ENCODE measurements around the gene TRPM4.
"Not testable (repeated sequence)": the region's sequence is repeated elsewhere in the genome, so short reads cannot be mapped to it uniquely, and the experiment has no call there.

The TRPM4 gene

DNA sequence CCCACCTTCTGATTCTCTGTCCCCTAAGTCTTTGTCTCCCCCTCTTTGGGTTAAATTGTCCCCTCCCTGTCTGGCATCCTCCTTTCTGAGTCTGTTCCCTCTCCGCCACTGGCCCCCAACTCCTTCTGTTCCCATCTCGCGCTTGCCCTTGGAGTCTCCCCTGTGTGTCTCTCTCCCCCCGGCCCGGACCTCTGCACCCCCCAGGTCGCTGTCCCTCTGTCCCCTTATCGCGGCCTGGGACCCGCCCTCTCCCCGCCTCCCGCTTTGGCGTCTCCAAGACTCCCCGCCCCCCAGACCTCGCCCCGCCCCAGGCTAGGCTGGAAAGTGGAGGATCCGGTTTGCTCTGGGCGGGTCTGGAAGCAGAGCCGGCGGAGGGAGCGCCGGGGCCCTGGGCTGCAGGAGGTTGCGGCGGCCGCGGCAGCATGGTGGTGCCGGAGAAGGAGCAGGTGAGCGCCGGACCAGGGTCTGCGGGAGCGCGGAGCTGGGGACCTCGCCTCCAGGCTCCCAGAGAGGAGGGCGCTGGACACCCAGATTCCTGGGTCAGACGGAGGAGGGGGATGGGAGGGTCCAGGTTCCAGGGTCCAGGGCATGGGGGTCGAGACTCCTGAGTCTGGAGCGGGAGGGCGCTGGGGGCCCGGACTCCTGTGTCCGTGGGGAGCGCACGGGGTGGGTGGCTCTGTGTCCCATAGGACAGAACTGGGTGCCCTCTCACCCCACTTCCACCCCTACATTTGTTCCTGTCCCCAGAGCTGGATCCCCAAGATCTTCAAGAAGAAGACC, at the start of gene TRPM4:
Gene TRPM4, plus strand, starts transcription at position 348 of the 780 bp plus-strand sequence. Its CDS starts 75 bp downstream, at position 423.
- peak in 1 of 2 donors; percentile 61 for DNase-seq (ENCODE audit: low read depth in 2 of 2)

DNA sequence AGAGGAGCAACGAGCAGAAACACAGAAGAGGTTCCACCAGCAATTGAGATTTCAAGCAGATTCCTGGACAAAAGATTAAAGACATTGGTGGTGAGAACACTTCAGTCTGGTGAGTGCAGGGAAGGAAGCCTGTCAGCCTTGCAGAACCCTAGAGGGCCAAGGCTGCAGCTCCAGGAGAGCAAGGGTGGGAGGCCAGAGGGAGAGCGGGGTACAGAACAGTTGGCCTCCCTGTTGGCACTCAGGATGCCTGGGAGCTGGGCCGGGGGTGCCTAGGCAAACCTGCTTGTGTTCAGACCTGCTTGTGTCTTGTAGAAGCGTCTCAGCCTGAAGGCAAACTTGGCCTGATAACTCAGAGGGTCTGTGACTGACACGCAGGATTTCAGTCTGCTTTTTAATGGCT, 48.5 kb upstream of the TRPM4 start:
- no peak for DNase-seq (ENCODE audit: low read depth in 2 of 2)

DNA sequence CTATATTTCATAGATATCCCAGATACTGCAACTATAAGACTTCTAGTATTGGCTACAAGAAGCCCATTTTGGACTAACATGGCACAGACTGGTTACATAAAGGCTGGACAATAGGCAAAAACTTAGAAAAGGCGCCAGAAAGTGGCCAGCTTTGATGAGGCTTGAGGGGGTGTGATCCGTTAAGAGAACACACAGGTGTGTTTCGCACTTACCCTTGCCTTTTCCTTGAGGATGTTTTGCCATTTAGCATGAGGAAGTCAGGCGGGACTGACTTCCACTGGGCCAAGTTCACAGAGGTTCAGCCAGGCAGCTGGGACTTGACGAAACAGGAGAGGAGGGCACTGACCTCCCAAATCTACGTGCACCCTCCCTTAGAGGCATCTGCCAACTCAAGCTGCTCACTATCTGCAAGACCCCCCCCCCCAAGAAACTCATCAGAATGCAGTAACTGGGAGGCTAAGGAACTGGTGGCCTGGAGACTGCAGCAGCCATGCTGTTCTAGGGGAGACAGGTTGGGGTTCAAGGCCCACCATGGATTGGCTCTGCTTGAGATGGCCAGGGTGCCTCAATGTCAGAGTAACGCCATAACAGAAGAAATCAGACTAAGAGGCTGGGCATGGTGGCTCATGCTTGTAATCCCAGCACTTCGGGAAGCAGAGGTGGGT, 47.9 kb upstream of the TRPM4 start:
- DNase-seq (ENCODE audit: low read depth in 2 of 2): no peak

DNA sequence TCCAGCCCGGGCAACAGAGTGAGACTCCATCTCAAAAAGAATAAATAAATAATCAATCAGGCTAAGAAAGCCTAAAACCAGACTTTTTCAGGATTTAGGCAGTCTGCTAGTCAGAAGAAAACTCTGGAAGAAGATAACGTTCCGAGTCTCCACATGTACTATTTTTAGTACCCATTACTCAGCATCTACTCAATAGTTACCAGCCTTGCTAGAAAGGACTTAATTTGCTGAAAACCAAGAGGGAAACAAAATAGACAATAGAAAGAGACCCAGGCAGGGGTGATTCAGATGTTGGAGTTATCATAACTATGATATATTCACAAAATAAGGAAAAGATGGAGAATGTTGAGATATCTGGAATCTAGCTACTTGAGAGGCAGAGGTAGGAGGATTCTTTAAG, 47.0 kb upstream of the TRPM4 start:
- no peak for DNase-seq (ENCODE audit: low read depth in 2 of 2)

DNA sequence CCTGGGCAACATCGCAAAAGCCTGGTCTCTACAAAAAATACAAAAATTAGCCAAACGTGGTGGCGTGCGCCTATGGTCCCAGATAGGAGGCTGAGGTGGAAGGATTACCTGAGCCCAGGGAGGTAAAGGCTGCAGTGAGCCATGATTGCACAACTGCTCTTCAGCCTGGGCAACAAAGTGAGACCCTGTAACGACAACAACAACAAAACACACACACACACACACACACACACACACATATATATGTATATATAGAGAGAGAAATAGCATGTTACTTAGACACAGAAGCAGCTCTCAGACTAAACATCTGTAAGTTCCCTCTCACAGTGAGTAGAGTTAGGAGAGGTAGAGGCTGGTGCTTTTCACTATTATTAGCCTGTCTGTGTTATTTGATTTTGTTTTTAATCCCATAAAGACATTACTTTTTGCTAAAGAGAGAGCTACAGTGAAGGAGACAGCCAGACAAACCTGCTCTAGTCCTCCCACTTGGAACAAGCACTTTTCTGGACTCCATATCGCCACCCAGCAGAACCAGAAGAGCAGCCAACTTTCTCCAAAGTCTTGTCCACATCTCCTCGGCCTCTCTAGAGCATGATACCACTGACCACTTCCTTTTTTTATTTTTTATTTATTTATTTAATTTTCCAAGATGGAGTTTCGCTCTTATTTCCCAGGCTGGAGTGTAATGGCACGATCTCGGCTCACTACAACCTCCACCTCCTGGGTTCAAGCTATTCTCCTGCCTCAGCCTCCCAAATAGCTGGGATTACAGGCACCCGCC, 46.2 kb upstream of the TRPM4 start:
- no peak for DNase-seq (ENCODE audit: low read depth in 2 of 2)

DNA sequence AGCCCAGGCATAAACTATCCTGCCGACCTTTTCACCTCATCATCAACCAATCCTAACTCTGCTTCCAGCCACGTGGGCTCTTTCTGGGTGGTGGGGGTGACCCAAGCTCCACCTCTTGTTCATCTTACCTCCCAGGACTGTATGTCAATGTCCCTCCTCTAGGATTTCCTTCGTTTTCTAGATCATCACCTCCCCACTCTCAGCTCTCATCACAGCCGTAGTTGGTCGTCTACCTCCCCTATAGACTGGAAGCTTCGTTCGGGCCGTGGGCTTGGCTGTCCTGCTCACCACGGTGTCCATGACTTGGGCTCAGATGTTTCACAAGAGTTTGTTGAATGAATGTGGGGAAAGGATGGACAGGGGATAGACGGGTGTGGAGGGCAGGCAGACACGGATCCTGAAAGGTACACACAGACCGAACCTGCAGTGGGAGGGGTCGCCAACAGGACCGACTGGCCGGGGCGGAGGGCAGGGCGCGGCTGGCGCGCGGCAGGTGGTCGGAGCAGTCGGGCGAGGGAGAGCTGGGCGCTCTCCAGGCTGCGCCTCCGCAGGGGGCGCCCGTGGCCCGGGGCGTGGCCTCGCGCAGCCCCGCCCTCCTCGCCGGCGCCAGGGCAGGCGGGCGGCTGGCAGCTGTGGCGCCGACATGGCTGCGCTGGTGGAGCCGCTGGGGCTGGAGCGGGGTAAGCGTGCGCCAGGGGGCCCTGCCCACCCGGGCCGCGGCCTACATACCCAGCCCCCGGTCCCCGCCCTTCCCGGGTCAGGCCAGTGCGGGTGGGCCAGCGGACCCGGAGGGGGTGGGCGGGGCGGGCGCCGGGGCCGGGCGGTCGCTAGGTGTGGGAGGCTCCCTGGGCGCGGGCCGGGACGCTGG, 43.6 kb upstream of the TRPM4 start, which contains the start of gene LIN7B:
Gene LIN7B, plus strand, starts transcription at position 609 of the 868 bp plus-strand sequence. Its CDS starts 35 bp downstream, at position 644.
- peak; percentile 48 for DNase-seq (ENCODE audit: low read depth in 2 of 2)

DNA sequence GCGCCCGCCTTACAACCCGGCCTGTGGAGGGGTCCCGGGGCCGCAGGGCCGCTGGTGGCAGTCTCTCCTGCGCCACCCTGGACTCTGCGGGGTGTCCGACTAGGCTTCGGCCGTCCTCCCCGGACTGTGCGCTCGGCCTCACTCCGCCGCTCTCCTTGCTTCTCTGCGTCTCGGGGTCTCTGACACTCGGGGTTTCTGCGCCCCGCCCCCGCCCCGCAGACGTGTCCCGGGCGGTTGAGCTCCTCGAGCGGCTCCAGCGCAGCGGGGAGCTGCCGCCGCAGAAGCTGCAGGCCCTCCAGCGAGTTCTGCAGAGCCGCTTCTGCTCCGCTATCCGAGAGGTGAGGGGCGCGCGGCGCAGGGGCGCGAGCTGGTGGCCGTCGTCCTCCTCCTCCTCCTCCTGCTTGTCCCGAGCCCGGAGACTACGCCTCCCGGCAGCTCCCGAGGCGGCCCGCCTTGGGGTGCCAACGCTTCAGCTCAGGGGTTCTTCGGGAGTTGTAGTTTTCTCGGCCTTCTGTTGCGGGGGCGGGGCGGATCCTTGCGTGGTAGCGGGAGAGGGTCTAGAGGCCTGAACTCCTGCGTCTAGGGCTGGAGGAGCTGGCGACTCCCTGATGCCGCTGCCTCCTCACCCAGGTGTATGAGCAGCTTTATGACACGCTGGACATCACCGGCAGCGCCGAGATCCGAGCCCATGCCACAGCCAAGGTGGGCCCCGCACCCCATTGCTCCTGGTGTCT, 42.8 kb upstream of the TRPM4 start:
- peak in 1 of 2 donors; percentile 45 for DNase-seq (ENCODE audit: low read depth in 2 of 2)

DNA sequence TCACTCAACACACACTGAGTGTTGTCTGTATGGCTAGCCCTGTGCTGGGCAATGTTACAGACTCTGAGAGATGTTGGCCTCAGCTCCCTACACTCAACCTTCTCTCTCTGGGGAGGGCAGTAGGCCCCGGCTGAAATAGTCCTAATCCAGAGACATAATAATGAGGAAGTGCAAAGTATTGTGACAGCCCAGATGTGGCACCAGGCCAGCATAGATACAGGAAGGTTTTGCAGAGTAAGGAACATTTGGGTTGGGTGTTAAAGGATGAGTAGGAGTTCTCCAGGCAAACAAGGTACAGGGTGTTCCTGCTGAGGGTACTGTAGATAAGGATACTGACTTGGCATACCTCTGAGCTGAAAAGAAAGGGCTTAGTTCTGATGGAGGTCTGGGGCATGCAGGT, 41.0 kb upstream of the TRPM4 start:
- DNase-seq (ENCODE audit: low read depth in 2 of 2): no peak

DNA sequence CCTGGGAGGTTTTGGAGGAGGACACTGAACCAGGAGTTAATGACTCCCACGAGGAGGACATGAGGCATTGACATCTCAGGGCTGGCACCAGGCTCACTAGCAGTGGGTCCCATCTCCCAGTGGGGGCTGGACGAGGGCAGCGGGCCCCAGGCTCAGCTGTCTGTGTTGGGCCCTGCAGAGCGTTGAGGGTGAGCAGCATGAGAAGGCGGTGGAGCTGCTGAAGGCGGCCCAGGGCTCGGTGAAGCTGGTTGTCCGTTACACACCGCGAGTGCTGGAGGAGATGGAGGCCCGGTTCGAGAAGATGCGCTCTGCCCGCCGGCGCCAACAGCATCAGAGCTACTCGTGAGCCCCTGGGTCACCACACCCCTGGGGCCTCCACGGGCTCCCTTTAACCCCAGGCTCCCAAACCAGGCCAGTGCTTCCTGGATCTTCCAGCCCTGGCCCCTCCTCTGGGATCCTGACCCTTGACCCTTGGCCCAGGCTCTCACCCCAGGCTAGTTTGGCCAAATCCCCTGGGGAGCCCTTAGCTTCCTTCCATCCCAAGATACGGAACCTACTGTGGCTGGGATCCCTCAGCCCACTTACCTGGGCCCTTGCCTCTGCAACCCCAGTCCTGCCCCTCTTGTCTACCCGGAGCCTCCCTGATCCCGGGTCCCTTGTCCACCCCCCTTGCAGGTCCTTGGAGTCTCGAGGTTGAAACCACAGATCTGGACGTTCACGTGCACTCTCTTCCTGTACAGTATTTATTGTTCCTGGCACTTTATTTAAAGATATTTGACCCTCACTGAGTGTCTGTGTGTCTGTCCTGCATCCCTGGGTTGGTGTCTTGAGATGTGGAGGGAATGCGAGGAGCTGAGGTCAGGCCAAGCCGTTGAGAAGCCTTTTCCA, 39.7 kb upstream of the TRPM4 start:
- no peak for DNase-seq (ENCODE audit: low read depth in 2 of 2)

DNA sequence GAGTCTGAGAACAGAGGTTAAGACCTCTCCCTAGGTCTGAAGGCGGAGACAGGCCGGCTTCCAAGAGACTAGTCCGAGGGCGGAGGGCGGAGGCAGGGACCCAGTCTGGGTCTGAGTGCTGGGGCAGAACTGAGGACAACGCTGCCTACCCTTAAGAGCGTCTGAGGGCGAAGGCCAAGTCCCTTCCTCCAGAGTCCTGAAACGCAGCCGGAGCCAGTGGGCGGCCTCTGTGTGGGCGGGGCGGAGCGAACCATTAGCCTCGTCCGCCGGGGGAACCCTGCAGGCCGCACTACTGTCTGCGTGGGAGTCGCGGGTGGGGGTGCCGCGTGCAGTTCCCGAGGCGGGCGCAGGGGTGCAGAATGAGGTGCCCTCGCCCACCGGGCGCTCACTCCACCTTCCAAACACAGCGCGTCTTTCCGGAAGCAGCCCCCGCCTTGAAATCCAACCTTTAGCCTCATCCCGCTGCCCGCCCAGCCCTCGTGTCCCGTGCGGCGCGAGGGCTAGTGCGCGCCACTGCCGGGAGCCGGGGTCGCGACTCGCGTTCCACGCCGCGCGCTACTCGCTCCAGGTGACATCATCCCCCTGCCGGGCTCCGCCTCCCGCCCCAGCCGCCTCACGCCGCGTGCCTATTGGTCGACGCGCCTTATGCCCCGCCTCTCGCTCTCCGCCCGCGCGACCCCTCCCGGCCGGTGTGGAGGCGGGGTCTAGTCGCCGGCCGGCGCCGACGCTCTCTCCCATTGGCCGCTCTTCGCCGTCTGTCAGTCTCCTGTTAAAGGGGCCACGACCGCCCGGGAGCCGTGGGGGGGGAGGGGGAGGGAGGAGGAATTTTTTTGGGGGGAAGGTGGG, 38.8 kb upstream of the TRPM4 start, which contains the start of gene C19orf73:
Gene C19orf73, minus strand, starts transcription at position 579 of the 846 bp plus-strand sequence. Its CDS starts 121 bp downstream, at position 458.
- peak; percentile 88 to 93 for DNase-seq (ENCODE audit: low read depth in 2 of 2)

DNA sequence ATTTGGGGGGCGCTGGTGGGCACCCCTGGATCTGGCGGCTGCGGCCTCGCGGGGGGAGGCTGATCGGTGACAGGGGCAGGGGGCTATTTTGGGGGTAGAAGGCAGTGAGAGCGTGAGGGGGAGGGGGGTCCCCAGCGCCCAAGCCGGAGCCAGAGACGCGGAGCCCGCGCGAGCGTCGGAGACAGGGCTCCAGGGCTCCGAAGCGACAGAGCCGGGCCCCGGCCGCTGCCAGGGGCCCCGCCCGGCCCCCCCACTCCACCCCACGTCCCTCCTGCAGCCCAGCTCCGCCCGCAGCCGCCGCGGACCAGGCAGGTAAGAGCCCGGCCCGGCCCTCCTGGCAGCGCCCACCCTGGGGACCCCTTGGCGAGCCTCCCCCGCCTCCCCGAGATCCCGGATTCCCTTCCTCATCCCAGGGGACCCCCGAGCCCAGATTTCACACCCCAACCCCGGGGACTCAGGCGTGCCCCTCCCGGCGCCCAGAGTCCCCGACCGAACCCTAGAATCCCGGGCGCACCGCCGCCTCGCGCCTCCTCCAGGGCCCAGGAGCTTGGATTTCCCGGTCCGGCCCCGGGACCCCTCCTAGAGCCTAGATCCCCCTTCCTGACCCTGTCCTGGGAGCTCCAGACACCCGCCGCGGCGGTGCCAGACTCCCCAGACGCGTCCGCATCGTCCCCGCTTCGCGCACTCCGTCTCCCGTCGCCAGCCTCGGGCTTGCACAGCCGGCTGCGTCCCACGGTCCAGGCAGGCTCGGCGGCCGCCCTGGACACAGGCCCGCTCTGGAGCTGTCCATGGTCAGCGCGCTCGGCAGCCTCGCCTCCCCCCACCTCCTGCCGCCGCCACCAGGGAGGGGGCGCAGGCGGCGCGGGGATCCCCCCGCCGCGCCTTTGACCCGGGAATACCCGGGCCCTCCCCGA, 37.9 kb upstream of the TRPM4 start, which contains the start of gene PPFIA3:
Gene PPFIA3, plus strand, starts transcription at position 134 of the 914 bp plus-strand sequence. CDS start 8,330 bp downstream, outside the sequence.
- DNase-seq (ENCODE audit: low read depth in 2 of 2): no peak

DNA sequence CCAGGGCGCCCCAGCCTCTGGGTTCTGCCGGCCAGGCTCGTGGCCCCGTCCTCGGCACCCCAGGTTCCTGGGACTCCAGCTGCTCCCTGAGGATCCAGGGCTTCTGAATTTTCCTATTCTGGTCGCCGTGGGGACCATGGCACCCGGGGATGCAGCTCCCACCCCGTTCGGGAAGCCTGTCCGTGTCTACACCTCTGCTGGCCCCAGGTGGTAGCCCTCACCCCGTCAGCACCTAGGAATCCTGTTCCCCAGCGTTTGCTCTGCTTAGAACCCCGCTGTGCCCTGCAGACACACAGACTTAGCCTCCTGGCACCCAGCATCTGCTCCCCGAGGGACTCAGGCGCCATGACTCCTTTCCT, 37.3 kb upstream of the TRPM4 start:
- no peak for DNase-seq (ENCODE audit: low read depth in 2 of 2)

DNA sequence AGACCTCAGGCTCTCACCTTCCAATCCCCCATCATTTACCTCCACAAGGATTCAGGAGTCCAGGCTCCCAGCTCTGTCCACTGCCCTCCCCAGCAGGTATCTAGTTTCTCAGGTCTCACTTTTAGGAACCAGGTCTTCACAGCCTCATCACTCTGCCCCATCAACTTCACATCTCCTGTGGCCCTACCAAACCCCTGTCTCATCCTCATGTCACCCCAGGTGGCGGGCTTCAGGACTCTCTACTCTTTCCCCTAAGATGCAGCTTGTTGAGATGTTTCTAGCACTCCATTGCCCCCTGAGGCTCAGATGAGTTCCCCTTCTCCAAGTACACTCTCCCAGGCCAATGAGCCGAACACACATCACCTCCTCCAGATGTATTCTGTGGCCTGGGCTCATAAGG, 36.7 kb upstream of the TRPM4 start:
- no peak for DNase-seq (ENCODE audit: low read depth in 2 of 2)

DNA sequence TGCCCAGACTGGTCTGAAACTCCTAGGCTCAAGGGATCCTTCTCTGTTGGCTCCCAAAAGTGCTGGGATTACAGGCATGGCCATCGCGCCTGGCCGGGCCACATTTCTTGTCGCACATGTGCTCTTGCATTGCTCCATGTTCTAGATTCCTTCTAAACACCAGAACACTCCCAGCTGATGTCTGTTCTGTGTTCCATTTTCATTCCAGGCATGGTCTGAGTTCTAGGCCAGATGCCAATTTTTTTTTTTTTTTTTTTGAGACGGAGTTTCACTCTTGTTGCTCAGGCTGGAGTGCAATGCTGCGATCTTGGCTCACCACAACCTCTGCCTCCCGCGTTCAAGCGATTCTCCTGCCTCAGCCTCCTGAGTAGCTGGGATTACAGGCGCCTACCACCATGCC, 35.8 kb upstream of the TRPM4 start:
- DNase-seq (ENCODE audit: low read depth in 2 of 2): not testable (repeated sequence)

DNA sequence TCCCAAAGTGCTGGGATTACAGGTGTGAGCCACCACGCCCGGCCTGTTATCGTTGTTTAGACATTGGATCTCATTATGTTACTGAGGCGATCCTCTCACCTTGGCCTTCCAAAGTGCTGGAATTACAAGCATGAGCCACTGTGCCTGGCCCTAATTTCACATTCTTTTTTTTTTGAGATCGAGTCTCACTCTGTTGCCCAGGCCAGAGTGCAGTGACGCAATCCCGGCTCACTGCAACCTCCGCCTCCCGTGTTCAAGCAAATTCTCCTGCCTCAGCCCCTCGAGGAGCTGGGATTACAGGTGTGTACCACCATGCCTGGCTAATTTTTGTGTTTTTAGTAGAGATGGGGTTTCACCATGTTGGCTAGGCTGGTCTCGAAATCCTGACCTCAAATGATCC, 34.3 kb upstream of the TRPM4 start:
- DNase-seq (ENCODE audit: low read depth in 2 of 2): not testable (repeated sequence)

DNA sequence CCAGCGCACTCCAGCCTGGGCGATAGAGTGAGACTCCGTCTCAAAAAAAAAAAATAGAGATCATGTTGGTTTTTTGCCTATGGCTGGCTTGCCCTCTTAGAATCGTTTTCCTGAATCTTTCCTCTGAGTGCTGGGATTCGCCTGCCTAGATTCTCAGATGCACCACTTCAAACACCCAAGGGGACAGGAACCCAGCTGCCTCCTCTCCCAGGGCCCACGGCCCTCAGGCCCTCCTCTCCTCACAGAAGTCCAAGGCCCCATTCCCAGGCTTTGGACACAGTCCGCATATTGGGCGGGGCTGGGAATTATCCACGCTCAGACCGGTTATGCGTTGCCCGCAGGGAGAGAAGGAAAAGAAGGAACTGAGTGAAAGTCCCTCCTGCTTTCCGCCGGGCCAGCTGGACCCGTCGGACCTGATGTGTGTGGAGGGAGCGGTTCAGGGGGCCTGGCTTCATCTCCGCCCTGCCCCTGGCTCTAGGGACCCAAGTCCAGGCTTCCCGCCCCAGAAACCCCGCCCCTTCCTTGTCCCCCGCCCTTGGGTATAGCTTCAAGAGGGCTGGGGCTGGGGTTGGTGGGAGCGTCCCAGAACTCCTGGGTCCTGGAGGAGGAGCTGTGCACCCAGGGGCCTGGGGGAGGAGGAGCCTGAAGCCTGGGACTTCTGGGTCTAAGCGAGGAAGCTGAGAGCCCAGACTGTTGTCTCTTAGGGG, 32.4 kb upstream of the TRPM4 start:
- DNase-seq (ENCODE audit: low read depth in 2 of 2): no peak

DNA sequence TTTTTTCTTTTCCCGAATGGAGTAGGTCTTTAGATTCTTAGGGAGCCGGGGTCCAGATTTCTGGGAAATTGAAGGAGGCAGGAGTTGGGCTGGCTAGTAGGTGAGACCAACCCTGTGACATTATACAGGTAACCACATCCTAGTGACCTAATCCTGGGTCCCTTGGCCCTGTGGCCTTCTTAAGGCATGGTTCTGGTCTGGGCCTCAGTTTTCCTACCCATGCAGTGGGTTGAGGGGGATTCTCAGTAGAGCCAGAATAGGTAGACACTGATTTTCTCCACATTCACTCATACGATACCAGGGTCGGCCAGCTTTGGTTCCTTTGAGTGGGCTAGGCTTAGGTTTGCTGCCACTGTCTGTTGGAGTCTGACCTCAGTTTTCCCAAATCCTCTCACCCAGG, 31.0 kb upstream of the TRPM4 start:
- no peak for DNase-seq (ENCODE audit: low read depth in 2 of 2)

All from activated CD4-positive, alpha-beta T cell treated with anti-CD3 and anti-CD28 coated beads for 24 hours (primary cell).